NCI-H187 (cell line): ENCODE data around the gene DBN1.

Source experiments
- DNase-seq, 2 experiments: peaks; one replicate each; lab custom pipeline; 2025; lab: John Stamatoyannopoulos, UW

The DBN1 gene

GRCh38 chr5:177504086-177505056 lies 30.9 kb upstream of the DBN1 start:
- no peak for DNase-seq

- DNase-seq, result no peak
Observed at GRCh38 chr5:177503351-177504085, 30.1 kb upstream of the DBN1 start.

GRCh38 chr5:177502886-177503285 lies 29.5 kb upstream of the DBN1 start:
- DNase-seq, result no peak

- DNase-seq, result no peak
Observed at GRCh38 chr5:177501874-177502678, 28.6 kb upstream of the DBN1 start.

- peak; percentile 60 to 67 for DNase-seq
Observed at GRCh38 chr5:177500685-177501522, 27.5 kb upstream of the DBN1 start.

- DNase-seq, result no peak
Observed at GRCh38 chr5:177499842-177500241, 26.4 kb upstream of the DBN1 start.

- DNase-seq, result no peak
Observed at GRCh38 chr5:177498013-177498787, 24.8 kb upstream of the DBN1 start.

- peak; percentile 81 to 93 for DNase-seq
Observed at GRCh38 chr5:177497292-177498012, 24.0 kb upstream of the DBN1 start, which contains the start of gene PDLIM7. PDLIM7 (minus strand) TSS chr5:177497604; CDS start chr5:177496512, 1,092 bp downstream.

- DNase-seq, result peak in 1 of 2 experiments; percentile 59
Observed at GRCh38 chr5:177496727-177497291, 23.4 kb upstream of the DBN1 start.

GRCh38 chr5:177496070-177496726 lies 22.8 kb upstream of the DBN1 start:
- DNase-seq, result no peak

- no peak for DNase-seq
Observed at GRCh38 chr5:177495243-177496060, 22.0 kb upstream of the DBN1 start.

- no peak for DNase-seq
Observed at GRCh38 chr5:177494346-177495195, 21.1 kb upstream of the DBN1 start.

- no peak for DNase-seq
Observed at GRCh38 chr5:177493795-177494345, 20.4 kb upstream of the DBN1 start.

- DNase-seq, result no peak
Observed at GRCh38 chr5:177492841-177493240, 19.4 kb upstream of the DBN1 start.

GRCh38 chr5:177491983-177492746 lies 18.7 kb upstream of the DBN1 start:
- no peak for DNase-seq

GRCh38 chr5:177491429-177491945 lies 18.1 kb upstream of the DBN1 start:
- no peak for DNase-seq
